Thoracic aorta (tissue), 2 donors: ENCODE results near the gene SPATC1L. TPM values are rescaled to one million over a fixed set of nuclear protein-coding genes. Genes with fewer than 3 reads are reported as not detected.

Source experiments
- ATAC-seq: fragments of 150-250 bp; one replicate; pipeline ENCODE4 v1.8.0; 2017; ENCODE audit warnings: low read depth; ENCODE audit not compliant: insufficient number of reproducible peaks, low FRiP score
- DNase-seq: peaks from one replicate; pipeline ENCODE4 v3.0.0-alpha.2; 2020; ENCODE audit warnings: low spot score
- H3K27ac ChIP-seq, 2 donors: fragments of 200-600 bp; sonication (generic); 1 replicate in 1 of 2; 2 replicates in 1 of 2; pipeline ENCODE4 v1.5.1; 2016; ENCODE audit warnings: mild to moderate bottlenecking in 2 of 2, moderate library complexity in 2 of 2
- H3K27me3 ChIP-seq: fragments of 200-600 bp; sonication (generic); replicated peaks from 2 replicates; pipeline ENCODE4 v1.6.0; 2016; ENCODE audit warnings: mild to moderate bottlenecking; ENCODE audit not compliant: insufficient read depth
- H3K36me3 ChIP-seq: fragments of 200-600 bp; sonication (generic); one replicate; pipeline ENCODE4 v1.5.1; 2016
- H3K4me1 ChIP-seq, 2 donors: fragments of 200-600 bp; sonication (generic); 1 replicate in 1 of 2; 2 replicates in 1 of 2; pipeline versions ENCODE4 v1.5.1 to v1.6.0; 2016; ENCODE audit warnings: low read depth in 2 of 2, mild to moderate bottlenecking in 1 of 2; ENCODE audit not compliant: control insufficient read depth in 1 of 2
- H3K4me3 ChIP-seq: fragments of 200-600 bp; sonication (generic); 2 replicates; pipeline ENCODE4 v1.5.1; 2016; ENCODE audit warnings: mild to moderate bottlenecking
- H3K9me3 ChIP-seq: fragments of 200-600 bp; sonication (generic); 2 replicates; pipeline ENCODE4 v1.5.1; 2016
- CTCF ChIP-seq: fragments of 200-600 bp; sonication (generic); IDR thresholded peaks from one replicate; pipeline ENCODE4 v1.5.1; 2019; ENCODE audit warnings: antibody characterized with exemption
- total RNA-seq, 2 donors: library from RNA; depleted of rRNA; stranded (reverse); fragments of >200 nt; gene quantifications; one replicate each; pipeline versions ENCODE4 v1.1.0 to v1.2.3, GENCODE V29; 2016

The SPATC1L gene
- total RNA-seq, 2 donors from 2014 or later, result 3.2 to 7.9 TPM

GRCh38 chr21:46151261-46151988 is 32.8 kb downstream of the SPATC1L start:
- Histone ChIP-seq H3K27ac (no peak overlapping the region), H3K4me1 (peaks cover 0 to 8% of the 10 kb centered on the region in 2 donors), H3K9me3 (no peaks in the 10 kb centered on the region), H3K27me3 (no peaks in the 10 kb centered on the region), H3K36me3 (no peaks in the 10 kb centered on the region), H3K4me3 (no peak overlapping the region)
- ATAC-seq (no peak), DNase-seq (no peak)
- TF ChIP-seq CTCF, result no peak

GRCh38 chr21:46150491-46151121 is 33.7 kb downstream of the SPATC1L start:
- H3K9me3 ChIP-seq, result no peaks in the 10 kb centered on the region
- no peak for ATAC-seq
- H3K27ac ChIP-seq, result no peak overlapping the region
- TF ChIP-seq CTCF, result no peak
- H3K36me3 ChIP-seq, result no peaks in the 10 kb centered on the region
- peaks cover 0 to 8% of the 10 kb centered on the region in 2 donors for H3K4me1 ChIP-seq
- H3K4me3 ChIP-seq, result no peak overlapping the region
- H3K27me3 ChIP-seq, result no peaks in the 10 kb centered on the region
- DNase-seq, result no peak

GRCh38 chr21:46150073-46150472 is 34.2 kb downstream of the SPATC1L start:
- H3K4me3 ChIP-seq, result no peak overlapping the region
- no peak for DNase-seq
- H3K27me3 ChIP-seq, result no peaks in the 10 kb centered on the region
- ATAC-seq, result no peak
- no peak for TF ChIP-seq CTCF
- no peak overlapping the region for H3K27ac ChIP-seq
- H3K4me1 ChIP-seq, result peaks cover 0 to 8% of the 10 kb centered on the region in 2 donors
- H3K36me3 ChIP-seq, result no peaks in the 10 kb centered on the region
- H3K9me3 ChIP-seq, result no peaks in the 10 kb centered on the region

GRCh38 chr21:46149205-46149901 is 34.9 kb downstream of the SPATC1L start:
- TF ChIP-seq CTCF, result no peak
- no peak overlapping the region for H3K27ac ChIP-seq
- H3K36me3 ChIP-seq, result no peaks in the 10 kb centered on the region
- H3K27me3 ChIP-seq, result no peaks in the 10 kb centered on the region
- peaks cover 0 to 8% of the 10 kb centered on the region in 2 donors for H3K4me1 ChIP-seq
- H3K4me3 ChIP-seq, result no peak overlapping the region
- ATAC-seq (no peak), DNase-seq (no peak)
- H3K9me3 ChIP-seq, result no peaks in the 10 kb centered on the region

GRCh38 chr21:46148106-46148505 is 36.2 kb downstream of the SPATC1L start:
- no peak overlapping the region for H3K27ac ChIP-seq
- H3K4me1 ChIP-seq, result peaks cover 0 to 9% of the 10 kb centered on the region in 2 donors
- ATAC-seq, result no peak
- TF ChIP-seq CTCF, result no peak
- H3K4me3 ChIP-seq, result no peak overlapping the region
- H3K9me3 ChIP-seq, result no peaks in the 10 kb centered on the region
- no peaks in the 10 kb centered on the region for H3K36me3 ChIP-seq
- DNase-seq, result no peak
- no peaks in the 10 kb centered on the region for H3K27me3 ChIP-seq
